GM18951 (cell line): ENCODE data around the gene PLEKHH1.

Source experiments
- POLR2A ChIP-seq: IDR thresholded peaks from 4 replicates; pipeline ENCODE4 v1.6.1; 2011; ENCODE audit warnings: mild to moderate bottlenecking; ENCODE audit not compliant: insufficient read length, insufficient read depth; ENCODE audit errors: extremely low read depth
- in situ Hi-C: fragments of 300-500 bp; cut with MboI; formaldehyde crosslinking; loops from one replicate; pipeline ENCODE4 v1.12.0; 2022; ENCODE audit warnings: low sequenced_read_pairs, mixed read lengths, inconsistent platforms; ENCODE audit not compliant: unreplicated experiment

Gene PLEKHH1

DNA sequence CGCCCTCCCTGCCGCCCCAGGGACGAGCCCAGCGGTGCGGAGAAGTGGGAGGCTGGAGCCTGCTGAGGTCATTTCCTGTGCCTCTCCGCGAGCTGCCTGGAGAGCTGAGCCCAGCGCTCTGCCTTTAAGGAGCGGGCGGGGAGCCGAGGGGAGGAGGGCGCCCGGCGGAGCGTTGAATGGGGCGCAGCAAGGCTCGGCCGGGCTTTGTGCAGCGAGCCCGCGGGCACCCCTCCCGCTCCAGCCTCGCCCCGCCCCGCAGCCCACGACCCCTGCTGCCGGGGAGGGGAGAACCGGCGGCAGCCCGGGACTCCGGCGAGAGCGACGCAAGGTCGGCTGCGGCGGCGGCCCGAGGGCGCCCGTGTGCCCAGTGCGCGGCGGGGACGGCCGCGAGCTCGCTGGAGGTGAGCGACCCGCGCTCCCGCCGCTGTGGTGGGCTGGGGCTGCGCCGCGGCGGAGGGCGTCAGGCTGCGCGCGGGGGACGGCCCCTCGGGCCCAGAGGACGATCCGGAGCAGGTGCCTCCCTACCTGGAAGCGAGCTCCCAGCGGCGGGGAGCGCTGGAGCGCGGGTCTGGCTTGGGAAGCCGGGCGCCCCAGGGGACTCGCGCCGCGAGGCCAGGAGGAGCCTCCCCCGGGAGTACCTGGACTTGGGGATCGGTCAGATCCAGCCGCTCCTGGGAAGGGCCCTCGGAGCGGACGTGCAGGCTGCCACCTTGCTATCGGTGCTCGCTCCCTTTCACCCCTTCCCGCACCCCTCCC lies at the start of gene PLEKHH1:
Gene PLEKHH1 (plus strand): TSS at position 293 of the 756 bp plus-strand sequence. CDS start 8,578 bp downstream, outside the sequence.
- in situ Hi-C loops = no loop called here
- peak; percentile 49 for TF ChIP-seq POLR2A

DNA sequence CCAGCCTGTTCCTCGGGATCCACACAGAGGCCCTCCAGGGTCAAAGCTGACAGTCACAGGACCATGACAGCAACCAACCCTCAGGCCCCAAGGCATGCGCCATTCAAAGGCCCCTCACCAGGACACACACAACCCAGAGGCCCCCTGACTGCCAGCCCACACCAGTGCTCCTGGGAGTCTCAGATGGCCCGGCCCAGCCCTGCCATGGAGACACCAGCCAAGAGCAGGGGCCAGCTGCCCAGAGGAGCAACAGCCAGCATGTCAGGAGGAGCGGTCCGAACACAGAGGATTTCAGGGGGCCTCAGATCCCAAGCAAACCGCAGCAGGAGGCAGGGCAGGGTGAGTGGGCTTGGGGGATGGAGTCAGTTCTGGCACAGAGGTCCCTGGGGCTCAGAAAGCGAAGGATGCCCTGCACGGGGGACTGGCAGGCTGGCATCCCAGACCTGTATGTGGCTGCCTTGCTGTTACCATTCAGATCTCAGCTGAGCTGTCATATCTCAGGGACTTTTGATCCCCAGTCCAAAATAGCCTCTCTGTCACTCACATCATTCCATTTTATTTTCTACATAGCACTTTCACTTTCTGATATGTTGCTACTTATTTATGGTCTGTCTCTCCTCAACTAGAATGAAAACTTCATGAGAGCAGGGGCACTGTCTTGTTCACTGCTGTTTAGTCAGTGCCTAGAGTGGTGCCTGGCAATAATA lies 49.4 kb upstream of the PLEKHH1 start:
- in situ Hi-C loops = no loop called here
- TF ChIP-seq POLR2A = no peak

DNA sequence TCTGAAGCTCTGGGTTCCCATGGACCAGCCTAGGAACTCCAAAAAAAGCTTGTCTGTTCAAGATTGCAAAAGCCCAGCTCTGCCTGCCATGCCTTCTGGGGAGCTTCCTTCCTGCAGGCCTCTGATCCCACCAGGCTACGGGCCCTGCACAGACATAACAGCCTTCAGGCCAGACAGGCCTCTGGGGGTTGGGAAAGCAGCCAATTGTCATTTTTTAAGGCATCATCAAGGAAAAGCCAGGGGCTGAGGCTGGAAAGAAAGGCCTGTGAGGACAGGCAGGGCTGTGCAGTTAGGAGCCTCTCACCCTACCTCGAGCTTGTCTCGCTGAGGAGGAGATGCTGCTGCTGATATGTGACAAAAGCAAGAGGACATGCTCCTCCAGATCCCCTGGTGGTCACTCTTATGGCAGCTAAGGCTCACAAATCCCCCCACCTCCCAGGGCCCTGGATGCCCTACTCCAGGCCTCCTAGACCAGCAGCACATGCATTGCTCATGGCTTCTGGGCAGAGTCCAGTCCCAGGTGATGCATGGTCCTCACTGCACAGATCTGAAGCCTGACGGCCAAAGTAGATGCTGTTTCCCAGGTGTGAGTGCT lies 47.5 kb upstream of the PLEKHH1 start:
- TF ChIP-seq POLR2A = no peak
- in situ Hi-C loops = no loop called here

DNA sequence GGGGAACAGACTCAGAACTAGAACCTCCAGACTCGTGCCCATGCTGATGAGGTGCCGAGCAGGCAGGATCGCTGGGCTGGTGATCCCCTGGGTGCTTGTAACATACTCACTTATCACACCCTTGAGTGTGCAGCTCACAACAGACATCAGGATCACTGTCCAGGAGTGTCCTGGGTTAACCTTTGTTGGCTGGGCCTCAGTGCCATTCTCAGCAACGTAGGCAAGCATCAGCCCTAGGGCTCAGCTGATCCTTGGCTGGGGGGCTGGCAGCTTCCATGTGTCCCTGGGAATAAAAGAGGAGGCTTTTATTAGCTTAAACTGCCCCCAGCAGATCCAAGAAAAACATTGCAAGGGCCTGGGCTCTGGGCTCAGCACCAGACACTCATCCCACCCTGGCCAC lies 46.2 kb upstream of the PLEKHH1 start:
- TF ChIP-seq POLR2A = no peak
- in situ Hi-C loops = no loop called here

DNA sequence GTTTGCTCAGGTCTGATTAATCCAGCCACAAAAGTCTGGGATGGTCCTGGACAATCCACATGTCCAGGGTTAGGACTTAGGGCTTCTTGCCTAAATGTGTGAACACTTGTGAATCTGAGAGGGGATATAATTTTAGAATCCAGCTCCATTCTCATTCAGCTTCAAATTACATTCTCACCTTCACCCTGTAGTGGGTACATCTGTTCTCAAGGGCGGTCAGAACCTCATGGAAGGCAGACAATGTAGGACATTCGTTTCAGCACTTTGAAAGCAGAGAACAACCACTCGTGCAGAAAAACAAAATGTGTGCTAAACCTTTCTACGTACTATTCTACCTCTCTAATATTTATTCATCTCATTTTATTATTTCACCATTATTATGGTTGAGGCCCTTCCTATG lies 45.8 kb upstream of the PLEKHH1 start:
- no peak for TF ChIP-seq POLR2A
- in situ Hi-C loops = no loop called here

DNA sequence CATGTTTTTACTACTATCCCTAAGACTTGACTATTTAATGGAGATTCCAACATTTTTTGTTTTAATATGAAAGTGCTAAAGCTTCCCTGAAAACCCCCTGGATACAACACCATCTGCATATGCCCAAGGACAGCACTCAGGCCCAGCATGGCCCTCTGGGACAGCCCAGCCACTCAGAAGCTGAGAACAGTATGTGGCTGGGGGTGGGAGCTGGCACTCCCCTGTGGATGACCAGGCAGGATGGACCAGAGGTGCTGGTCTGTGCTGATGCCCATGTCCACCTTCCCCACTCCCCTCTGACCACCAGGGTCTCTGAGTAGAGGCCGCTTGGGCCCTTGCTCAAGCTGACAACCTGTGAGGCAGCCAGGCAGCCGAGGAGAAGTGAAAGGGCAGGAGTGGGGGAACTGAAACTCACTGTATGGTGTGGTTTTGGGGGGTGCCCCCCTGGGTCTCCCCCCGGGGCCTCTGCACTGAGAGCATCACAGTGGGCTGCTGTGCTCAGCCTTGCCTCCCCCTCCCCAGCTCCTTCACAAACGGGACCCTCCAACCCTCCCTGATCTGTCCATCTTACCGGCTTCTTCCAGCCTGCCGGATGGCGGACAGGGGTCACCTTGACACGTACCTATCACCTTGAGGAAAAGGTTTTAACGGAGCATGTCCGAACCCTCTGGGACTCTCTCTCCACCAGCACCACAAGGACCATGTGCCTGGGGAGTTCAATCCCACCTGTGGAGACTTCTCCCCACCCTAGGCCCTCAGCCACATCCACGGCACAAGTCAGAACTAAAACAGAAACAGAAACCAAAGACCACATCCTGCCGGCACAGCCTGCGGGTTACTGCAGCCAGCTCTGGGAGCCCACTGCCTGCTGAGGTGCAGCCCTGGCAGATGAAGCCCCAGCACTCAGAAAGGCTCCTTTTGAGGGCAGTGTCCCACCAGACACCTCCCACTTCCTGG lies 44.9 kb upstream of the PLEKHH1 start, which contains the start of gene TMEM229B:
Gene TMEM229B (minus strand): TSS at position 785 of the 957 bp plus-strand sequence. CDS start 14,798 bp downstream, outside the sequence.
- peak; percentile 41 for TF ChIP-seq POLR2A
- in situ Hi-C loops = no loop called here

DNA sequence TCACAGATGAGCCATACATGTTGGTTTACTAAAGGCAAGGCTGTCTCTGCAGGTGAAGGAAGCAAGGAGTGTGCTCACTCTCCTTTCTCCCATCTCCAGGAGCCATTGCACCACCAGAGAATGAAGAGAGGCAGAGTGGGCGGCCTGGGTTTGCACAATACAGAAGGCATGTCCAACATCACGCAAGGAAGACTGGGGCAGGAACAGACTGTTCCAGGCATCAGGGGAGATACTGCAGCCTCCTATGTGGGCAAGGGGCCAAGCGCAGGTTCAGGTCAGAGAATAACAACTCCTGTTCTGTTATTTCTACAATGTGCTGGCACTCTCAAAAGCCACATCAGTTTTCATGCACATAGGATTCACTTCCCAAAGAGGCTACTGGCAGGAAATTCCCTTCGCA lies 42.9 kb upstream of the PLEKHH1 start:
- in situ Hi-C loops = no loop called here
- TF ChIP-seq POLR2A = no peak

DNA sequence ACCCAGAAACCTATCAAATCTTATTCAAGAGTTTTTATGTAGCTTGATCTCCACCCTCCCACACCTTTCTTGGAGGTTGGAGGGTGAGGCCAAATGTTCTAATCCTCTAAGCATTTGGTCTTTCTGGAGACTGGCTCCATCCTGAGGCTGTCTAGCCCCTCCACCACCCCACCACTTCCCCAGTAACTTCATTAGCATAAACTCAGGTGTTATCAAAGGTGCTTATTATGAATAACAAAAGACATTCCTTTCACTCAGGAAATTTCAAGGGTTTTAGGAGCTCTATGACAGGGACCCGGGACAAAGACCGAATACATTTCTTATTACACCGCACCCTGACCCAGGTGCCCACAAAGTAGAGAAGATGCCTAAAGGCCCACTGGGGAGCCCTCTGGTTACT lies 41.8 kb upstream of the PLEKHH1 start:
- in situ Hi-C loops = no loop called here

DNA sequence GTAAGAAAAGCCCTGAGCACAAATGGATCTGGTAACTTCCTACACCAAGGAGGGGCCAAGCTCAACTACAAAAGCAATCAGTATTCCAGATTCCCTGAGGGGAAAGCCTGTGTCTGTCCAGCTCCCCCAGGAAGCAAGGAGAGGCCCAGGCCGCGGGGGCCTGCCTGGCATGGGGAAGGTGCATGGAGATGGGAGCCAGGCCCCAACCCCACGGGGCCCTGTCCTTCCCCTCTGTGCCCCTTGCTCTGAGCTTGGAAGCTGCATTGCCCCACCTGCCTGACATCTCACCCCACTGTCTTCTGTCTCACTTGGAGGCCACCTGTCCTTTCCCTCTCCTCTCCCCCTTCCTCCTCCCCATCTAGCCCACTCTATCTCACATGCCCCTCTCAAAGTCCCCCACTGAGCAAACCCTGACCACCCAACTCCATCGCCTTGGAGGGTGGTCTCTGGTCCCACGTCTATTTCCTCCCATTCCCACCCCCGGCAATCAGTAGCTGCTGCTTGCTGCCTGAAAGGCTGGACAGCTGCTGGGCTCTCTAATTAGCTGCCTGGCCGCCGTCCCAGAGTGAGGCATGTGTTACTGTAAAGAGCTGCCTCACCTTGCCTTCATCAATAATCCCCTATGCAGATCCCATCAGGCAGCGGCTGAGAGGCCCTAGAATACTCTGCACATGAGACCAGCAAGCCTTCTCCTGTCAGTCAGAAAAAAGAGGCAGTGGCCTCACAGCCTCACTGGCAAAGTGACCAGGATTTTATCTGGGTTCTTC lies 41.2 kb upstream of the PLEKHH1 start:
- TF ChIP-seq POLR2A = no peak
- in situ Hi-C loops = no loop called here

More for the DNA sequence above, 41.8 kb upstream of the PLEKHH1 start:
- TF ChIP-seq POLR2A = no peak

DNA sequence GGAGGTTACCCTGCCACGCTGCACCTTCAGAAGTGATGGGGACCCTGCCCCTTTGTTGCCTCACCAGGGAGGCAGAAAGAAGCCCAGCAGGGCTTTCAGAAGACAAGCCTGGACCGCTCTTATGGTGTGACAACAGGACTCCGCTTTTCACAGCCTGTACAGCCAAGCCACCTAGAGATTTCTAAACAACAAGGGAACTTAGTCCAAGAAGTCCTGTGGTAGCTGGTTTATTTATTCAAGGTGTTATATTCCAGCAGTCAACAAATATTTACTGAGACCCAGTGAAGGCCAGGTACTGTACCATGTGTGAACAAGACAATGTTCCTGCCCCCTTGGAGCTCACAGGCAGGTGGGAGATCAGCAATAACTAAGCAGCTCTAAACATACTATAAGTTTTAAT lies 40.6 kb upstream of the PLEKHH1 start:
- no peak for TF ChIP-seq POLR2A
- in situ Hi-C loops = no loop called here

DNA sequence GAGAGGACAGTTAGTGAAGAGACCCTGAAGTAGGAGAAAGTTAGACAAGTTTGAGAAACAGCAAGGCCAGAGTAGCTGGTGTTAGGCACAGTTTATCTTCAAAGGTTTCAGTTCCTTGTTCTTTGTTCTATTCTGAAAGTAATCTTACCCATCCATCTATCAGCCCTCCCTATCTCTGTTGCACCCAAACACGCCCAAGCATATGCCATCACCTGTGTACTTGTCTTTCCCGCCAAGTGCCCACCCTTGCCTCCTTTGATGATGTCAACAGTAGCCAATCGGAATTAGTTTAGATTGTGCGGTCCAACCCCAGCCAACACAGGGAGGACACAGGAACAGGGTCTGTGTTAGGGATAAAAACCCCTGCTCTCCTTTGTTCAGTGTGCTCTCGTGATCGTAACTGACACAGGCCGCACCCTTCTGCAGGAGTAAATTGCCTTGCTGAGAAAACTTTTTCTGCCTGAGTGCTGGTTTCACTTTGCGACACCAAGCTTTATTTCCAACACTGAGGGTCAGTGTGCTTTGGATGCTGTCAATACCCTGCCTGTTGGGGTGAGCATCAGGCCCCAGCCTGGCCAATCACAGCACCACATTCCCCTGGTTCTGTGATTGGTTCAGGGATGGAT lies 39.9 kb upstream of the PLEKHH1 start:
- in situ Hi-C loops = no loop called here
- TF ChIP-seq POLR2A = no peak
